ENCODE data around the gene SERPINB10.

The SERPINB10 gene

DNA sequence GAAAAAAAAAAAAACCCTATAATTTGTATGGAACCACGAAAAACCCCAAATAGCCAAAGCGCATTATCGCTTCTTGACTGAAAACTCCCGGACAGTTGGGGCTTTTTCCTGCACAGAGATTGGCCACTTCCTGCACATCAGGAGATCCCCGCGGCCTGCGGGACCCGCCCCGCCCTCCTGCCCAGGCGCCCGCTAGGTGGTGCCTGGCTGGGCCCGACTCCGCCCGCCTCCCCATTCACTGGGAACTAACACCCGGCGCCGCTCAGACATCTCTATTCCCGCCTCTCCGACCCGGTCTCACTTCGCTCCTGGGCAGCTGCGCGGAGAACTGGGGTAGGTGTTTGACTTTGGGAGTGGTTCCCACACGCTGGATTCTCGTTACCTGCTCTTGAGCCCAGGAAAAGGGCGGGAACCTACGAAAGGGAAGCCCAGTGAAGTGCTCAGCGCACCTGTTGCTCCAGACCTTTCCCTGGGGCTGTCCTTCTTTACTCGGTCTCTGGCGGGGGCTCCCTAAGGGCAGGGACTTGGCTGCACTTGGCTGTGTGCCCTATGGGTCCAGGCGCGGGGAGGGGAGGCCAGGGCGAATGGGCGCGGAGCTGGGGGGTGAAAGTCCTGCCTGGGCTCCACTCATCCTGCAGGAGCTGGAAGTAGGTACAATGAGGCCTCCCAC lies 41.4 kb downstream of the SERPINB10 start, which contains the start of gene HMSD:
Gene HMSD, plus strand, starts transcription at position 234 of the 670 bp plus-strand sequence. CDS start 4,155 bp downstream, outside the sequence.
- TF ChIP-seq GATA2 (IDR thresholded peaks at IDR 0.05; ENCODE audit: low read depth, low read length) (no peak), GATA3 (IDR thresholded peaks at IDR 0.05; ENCODE audit: low read depth, low read length) (no peak)

GRCh38 chr18:63951302-63951705 lies 43.5 kb downstream of the SERPINB10 start:
- no peak for TF ChIP-seq GATA3 (IDR thresholded peaks at IDR 0.05; ENCODE audit: low read depth, low read length)
- no peak for TF ChIP-seq GATA2 (IDR thresholded peaks at IDR 0.05; ENCODE audit: low read depth, low read length)

DNA sequence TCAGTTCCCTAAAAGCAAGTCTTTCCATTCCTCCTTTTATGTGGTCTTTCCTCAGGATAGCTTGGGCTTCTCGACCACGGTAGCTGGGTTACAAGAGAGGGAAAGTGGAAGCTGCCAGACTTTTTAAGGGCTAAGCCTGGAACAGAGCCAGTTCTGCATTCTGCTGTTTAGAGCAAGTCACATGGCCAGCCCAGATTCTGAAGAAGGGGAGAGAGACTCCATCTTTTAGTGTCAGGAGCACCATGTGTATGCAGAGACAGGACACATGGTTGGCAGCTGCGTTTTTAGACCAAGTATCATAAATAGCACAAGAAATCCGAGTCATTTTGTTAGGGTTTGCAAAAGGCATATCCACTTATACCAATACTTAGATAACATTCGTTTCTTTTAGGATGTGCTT lies 46.1 kb downstream of the SERPINB10 start:
- TF ChIP-seq GATA3 (IDR thresholded peaks at IDR 0.05; ENCODE audit: low read depth, low read length) (no peak), GATA2 (IDR thresholded peaks at IDR 0.05; ENCODE audit: low read depth, low read length) (no peak)

DNA sequence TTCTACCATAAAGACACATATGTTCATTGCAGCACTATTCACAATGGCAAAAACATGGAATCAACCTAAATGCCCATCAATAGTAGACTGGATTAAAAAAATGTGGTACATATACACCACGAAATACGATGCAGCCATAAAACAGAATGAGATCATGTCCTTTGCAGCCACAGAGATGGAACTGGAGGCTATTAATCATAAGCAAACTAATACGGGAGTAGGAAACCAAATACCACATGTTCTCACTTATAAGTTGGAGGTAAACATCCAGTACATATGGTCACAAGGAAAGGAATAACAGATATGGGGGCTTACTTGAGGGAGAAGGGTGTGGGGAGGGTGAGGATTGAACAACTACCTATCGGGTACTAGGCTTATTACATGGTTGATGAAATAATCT lies 49.0 kb downstream of the SERPINB10 start:
- TF ChIP-seq GATA2 (IDR thresholded peaks at IDR 0.05; ENCODE audit: low read depth, low read length) (no peak), GATA3 (IDR thresholded peaks at IDR 0.05; ENCODE audit: low read depth, low read length) (no peak)

- no peak for TF ChIP-seq GATA3 (IDR thresholded peaks at IDR 0.05; ENCODE audit: low read depth, low read length)
- no peak for TF ChIP-seq GATA2 (IDR thresholded peaks at IDR 0.05; ENCODE audit: low read depth, low read length)
Observed at GRCh38 chr18:63960891-63961290, 53.1 kb downstream of the SERPINB10 start.

GRCh38 chr18:63961435-63961980 lies 53.8 kb downstream of the SERPINB10 start:
- TF ChIP-seq GATA3 (IDR thresholded peaks at IDR 0.05; ENCODE audit: low read depth, low read length): no peak
- no peak for TF ChIP-seq GATA2 (IDR thresholded peaks at IDR 0.05; ENCODE audit: low read depth, low read length)

- no peak for TF ChIP-seq GATA3 (IDR thresholded peaks at IDR 0.05; ENCODE audit: low read depth, low read length)
- no peak for TF ChIP-seq GATA2 (IDR thresholded peaks at IDR 0.05; ENCODE audit: low read depth, low read length)
Observed at GRCh38 chr18:63962137-63962536, 54.4 kb downstream of the SERPINB10 start.

GRCh38 chr18:63963615-63964256 lies 56.0 kb downstream of the SERPINB10 start:
- TF ChIP-seq GATA2 (IDR thresholded peaks at IDR 0.05; ENCODE audit: low read depth, low read length): no peak
- TF ChIP-seq GATA3 (IDR thresholded peaks at IDR 0.05; ENCODE audit: low read depth, low read length): no peak

DNA sequence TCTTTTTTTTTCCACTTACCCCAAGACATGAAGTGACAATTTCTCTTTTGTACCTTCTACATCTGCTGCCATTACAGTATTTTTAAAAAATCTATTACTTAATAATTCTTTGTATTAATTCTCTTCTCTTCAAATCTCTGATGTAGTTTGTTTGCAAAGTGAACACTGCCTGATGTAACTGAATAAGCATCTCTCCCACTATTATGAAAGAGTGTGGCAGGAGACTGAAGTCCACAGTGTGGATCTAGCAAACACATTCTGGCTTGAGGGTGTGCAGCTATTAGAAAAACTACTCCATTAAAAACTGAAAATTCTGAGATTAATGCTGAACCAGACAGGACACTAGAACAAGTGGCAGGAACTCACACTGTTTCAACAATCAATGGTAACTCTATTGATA lies 57.1 kb downstream of the SERPINB10 start:
- TF ChIP-seq GATA2 (IDR thresholded peaks at IDR 0.05; ENCODE audit: low read depth, low read length): no peak
- no peak for TF ChIP-seq GATA3 (IDR thresholded peaks at IDR 0.05; ENCODE audit: low read depth, low read length)

- TF ChIP-seq GATA3 (IDR thresholded peaks at IDR 0.05; ENCODE audit: low read depth, low read length) (no peak), GATA2 (IDR thresholded peaks at IDR 0.05; ENCODE audit: low read depth, low read length) (no peak)
Observed at GRCh38 chr18:63965716-63966330, 58.1 kb downstream of the SERPINB10 start.

GRCh38 chr18:63969942-63970808 lies 62.4 kb downstream of the SERPINB10 start, which contains the start of gene SERPINB8:
TSS of gene SERPINB8 (plus strand) at chr18:63970081. CDS start at chr18:63978309, 8,228 bp downstream.
- TF ChIP-seq GATA3 (IDR thresholded peaks at IDR 0.05; ENCODE audit: low read depth, low read length): no peak
- TF ChIP-seq GATA2 (IDR thresholded peaks at IDR 0.05; ENCODE audit: low read depth, low read length): no peak

DNA sequence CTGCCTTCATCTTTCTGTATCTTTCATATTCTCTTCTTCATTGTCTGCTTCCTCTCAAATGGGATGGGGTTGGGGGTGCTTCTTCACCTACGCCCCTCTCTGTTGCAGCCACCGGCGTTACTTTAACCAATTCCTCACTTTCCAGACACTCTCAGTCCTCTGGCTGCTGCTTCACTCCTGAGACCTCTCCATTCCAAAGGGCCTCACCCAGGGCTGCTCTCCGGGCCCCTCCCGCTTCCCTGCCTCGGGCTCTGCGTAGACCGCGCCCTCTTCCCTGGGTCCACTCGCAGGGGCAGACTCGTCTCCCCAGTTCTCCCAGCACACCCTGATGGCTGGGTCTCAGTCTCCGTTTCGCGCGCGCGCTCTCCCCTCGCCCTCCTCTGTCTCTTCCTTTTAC lies 63.0 kb downstream of the SERPINB10 start:
- TF ChIP-seq GATA2 (IDR thresholded peaks at IDR 0.05; ENCODE audit: low read depth, low read length) (no peak), GATA3 (IDR thresholded peaks at IDR 0.05; ENCODE audit: low read depth, low read length) (no peak)

DNA sequence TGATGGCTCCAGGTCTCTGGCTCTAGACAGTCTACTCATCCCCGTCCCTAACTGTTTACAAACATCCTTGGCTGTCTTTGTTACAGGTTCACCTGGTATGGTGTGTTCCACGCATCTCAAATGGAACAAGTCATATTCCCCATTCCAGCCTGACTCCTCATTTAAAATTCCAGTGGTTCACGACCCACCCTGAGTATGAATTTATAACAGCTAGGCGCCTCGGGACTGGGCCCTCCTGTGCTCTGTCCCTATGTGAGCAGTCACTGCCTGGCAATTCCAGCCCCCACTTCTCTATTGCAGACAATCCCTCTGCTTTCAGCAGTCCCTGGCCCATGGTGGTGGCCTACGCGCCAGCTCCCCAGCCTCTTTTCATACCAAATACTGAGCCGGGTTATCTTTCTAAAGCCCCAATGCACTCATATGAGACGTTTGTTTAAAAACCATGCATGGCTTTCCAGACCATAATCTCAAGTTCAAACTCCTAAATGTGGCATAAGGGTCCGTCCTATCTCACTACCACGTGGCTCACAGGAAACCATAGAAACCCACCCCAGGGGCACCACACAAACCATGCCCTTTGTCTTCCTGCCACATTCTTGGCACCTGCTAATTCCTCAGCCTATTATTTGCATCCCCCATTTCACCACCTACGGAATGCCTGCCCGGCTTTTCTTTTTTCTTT lies 63.7 kb downstream of the SERPINB10 start:
- TF ChIP-seq GATA3 (IDR thresholded peaks at IDR 0.05; ENCODE audit: low read depth, low read length) (no peak), GATA2 (IDR thresholded peaks at IDR 0.05; ENCODE audit: low read depth, low read length) (no peak)

Measured in SH-SY5Y (cell line).